SK-N-DZ (cell line): Measurements from ENCODE around the gene HNRNPUL1.

Experiments
- DNase-seq: peaks from one replicate; pipeline ENCODE4 v3.0.0-alpha.2; 2015; ENCODE audit warnings: low spot score
- small RNA-seq, 2 experiments: library from RNA; depleted of rRNA; stranded (forward); fragments of <200 nt; gene quantifications; one replicate each; pipeline ENCODE3, GENCODE V24; 2014

HNRNPUL1 gene

GRCh38 chr19:41353466-41354342 is 89.5 kb downstream of the HNRNPUL1 start, which contains the start of gene TGFB1:
Gene TGFB1, minus strand, starts transcription at chr19:41353922. Its CDS starts 878 bp downstream, at chr19:41353044.
- peak; percentile 65 for DNase-seq

DNA sequence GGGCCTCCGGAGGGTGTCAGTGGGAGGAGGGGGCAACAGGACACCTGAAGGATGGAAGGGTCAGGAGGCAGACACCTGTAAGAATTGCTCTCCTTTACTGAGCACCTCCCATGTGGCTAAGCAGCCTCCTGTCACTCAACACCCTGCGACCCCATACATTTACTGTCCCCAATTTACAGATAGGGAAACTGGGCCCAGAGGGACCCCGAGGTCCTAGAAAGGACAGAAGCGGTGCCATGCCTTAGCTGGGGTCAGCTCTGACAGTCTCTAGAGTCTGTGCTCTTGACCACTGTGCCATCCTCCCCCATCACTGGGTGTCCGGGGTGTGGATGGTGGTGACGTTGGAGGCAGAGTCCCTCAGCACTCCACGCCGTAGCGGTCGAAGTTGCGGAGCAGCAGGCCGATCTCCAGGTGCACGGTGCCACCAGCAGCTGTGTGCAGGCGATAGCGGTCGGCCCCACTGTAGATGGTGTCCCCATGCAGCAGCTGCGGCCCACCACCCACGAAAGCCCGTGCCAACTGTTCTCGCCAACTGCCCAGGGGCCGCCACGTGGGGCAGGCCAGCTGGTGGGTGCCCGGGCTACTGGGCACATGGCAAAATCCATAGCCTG is 90.3 kb downstream of the HNRNPUL1 start:
- DNase-seq: no peak

- no peak for DNase-seq
Observed at GRCh38 chr19:41355035-41355434, 90.9 kb downstream of the HNRNPUL1 start.

DNA sequence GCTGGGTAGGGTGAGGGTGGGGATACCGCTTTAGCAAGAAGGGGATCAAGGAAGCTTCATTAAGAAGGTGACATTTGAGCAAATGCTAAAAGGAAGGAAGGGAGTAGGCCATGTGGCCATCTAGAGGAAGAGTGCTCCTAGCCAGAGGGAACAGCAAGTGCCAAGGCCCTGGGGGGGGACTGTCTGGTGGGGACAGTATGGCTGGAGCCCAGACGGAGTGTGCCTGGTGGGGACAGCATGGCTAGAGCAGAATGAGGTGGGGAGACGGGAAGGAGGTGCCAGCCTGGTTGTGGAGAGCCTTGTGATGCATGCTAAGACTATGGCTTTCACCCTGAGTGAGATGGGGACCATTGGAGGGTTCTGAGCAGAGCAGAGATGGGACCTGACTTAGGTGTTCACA is 91.6 kb downstream of the HNRNPUL1 start:
- no peak for DNase-seq

DNA sequence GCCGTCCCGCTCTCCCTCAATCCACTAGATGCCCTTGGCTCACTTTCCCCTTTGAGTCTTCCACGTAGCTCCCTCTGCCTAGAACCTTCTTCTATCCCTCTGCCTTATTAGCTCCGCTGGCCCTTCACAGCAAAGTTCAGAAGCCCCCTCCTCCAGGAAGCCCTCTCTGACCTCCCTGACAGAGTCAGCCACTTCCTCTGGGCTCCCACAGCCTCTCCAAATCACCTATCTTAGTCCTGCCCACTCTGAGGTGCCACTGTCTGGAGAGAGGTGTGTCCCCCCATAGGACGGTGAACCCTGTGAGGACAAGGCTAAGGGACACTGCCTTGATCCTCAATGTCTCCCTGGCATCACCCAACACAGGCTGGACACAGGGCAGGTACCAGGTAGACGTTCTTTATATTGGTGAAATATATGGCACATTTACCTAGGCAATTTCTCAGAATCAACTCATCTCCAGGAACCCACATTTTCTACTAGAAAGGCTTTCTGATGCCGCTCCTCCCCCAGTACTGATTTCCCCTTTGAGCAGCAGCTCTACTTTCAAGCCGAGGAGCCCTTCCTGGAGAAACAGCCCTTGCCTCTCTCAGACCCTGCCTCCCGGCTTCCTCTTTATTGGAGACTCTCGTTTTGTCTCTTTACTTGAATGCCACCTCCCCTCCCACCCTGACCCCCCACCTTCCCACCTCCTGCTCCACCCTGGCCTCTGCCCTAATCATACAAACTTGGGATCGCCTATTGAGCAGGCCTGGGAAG is 93.0 kb downstream of the HNRNPUL1 start:
- DNase-seq: no peak

Small RNA genes lying within 50 kb of the gene (small RNA-seq; reads per million reads assigned to genes)
- 0 reads per million in 2 experiments for gene RN7SL34P
